ENCODE data around the gene GRID1.

The GRID1 gene

GRCh38 chr10:85971494-85971893 lies 395.1 kb downstream of the GRID1 start:
- TF ChIP-seq CTCF (IDR thresholded peaks at IDR 0.05; ENCODE audit: low read length, missing control alignments) = no peak
- DNase-seq (ENCODE audit: low read depth) = no peak
- H3K4me3 ChIP-seq (replicated peaks; ENCODE audit: low read depth, low read length) = no peak overlapping the region

- H3K4me3 ChIP-seq (replicated peaks; ENCODE audit: low read depth, low read length) = no peak overlapping the region
- DNase-seq (ENCODE audit: low read depth) = no peak
- no peak for TF ChIP-seq CTCF (IDR thresholded peaks at IDR 0.05; ENCODE audit: low read length, missing control alignments)
Measured at GRCh38 chr10:85967594-85967993, 399.0 kb downstream of the GRID1 start.

GRCh38 chr10:85961479-85962067 lies 405.0 kb downstream of the GRID1 start:
- DNase-seq (ENCODE audit: low read depth) = no peak
- TF ChIP-seq CTCF (IDR thresholded peaks at IDR 0.05; ENCODE audit: low read length, missing control alignments) = no peak
- no peak overlapping the region for H3K4me3 ChIP-seq (replicated peaks; ENCODE audit: low read depth, low read length)

- TF ChIP-seq CTCF (IDR thresholded peaks at IDR 0.05; ENCODE audit: low read length, missing control alignments) = no peak
- DNase-seq (ENCODE audit: low read depth) = no peak
- H3K4me3 ChIP-seq (replicated peaks; ENCODE audit: low read depth, low read length) = no peak overlapping the region
Measured at GRCh38 chr10:85961073-85961472, 405.5 kb downstream of the GRID1 start.

- no peak for TF ChIP-seq CTCF (IDR thresholded peaks at IDR 0.05; ENCODE audit: low read length, missing control alignments)
- no peak overlapping the region for H3K4me3 ChIP-seq (replicated peaks; ENCODE audit: low read depth, low read length)
- no peak for DNase-seq (ENCODE audit: low read depth)
Measured at GRCh38 chr10:85959239-85959638, 407.4 kb downstream of the GRID1 start.

- DNase-seq (ENCODE audit: low read depth) = no peak
- no peak overlapping the region for H3K4me3 ChIP-seq (replicated peaks; ENCODE audit: low read depth, low read length)
- TF ChIP-seq CTCF (IDR thresholded peaks at IDR 0.05; ENCODE audit: low read length, missing control alignments) = no peak
Measured at GRCh38 chr10:85950921-85951320, 415.7 kb downstream of the GRID1 start.

- DNase-seq (ENCODE audit: low read depth) = no peak
Measured at GRCh38 chr10:85946713-85947326, 419.8 kb downstream of the GRID1 start.

More at GRCh38 chr10:85946713-85947326, 419.8 kb downstream of the GRID1 start:
- no peak overlapping the region for H3K4me3 ChIP-seq (replicated peaks; ENCODE audit: low read depth, low read length)
- TF ChIP-seq CTCF (IDR thresholded peaks at IDR 0.05; ENCODE audit: low read length, missing control alignments) = no peak

All from fibroblast of pulmonary artery (primary cell).